Right ventricle myocardium inferior (tissue), 1 donor: ENCODE data around the gene ST8SIA5. TPM values are rescaled to one million over a fixed set of nuclear protein-coding genes. Genes with fewer than 3 reads are reported as not detected.

Experiments
- ATAC-seq: fragments of 200-7000 bp; cut with Tn5 transposase; one replicate; pipeline ENCODE4 v1.9.1; 2020; ENCODE audit warnings: mild to moderate bottlenecking, moderate library complexity
- DNase-seq: peaks from one replicate; pipeline ENCODE4 v3.0.0; 2021; ENCODE audit errors: missing footprints
- intact Hi-C: fragments of 100-400 bp; cut with DNase I; formaldehyde crosslinking; loops from one replicate; pipeline ENCODE4 v1.11.0; 2022
- total RNA-seq: library from RNA; stranded (reverse); fragmentation: NEBNext Ultra II Directional; extraction: Animal tissue kit (Norgen Biotek cat#: 25700); gene quantifications from one replicate; pipeline ENCODE4 v1.2.1, GENCODE V29; 2021
- donor health status: DM: no; HTN: yes; CAD: no; lungs with severe emphysema.

The ST8SIA5 gene
- total RNA-seq, 1 donor from 2014 or later, result 2.6 TPM

GRCh38 chr18:46719388-46719787 lies 37.5 kb downstream of the ST8SIA5 start:
- ATAC-seq (no peak), DNase-seq (no peak)
- intact Hi-C loops, result no loop called here

- intact Hi-C loops, result no loop called here
- ATAC-seq, result no peak
- no peak for DNase-seq
These were observed 38.1 kb downstream of the ST8SIA5 start for GRCh38 chr18:46718501-46719341.

DNA sequence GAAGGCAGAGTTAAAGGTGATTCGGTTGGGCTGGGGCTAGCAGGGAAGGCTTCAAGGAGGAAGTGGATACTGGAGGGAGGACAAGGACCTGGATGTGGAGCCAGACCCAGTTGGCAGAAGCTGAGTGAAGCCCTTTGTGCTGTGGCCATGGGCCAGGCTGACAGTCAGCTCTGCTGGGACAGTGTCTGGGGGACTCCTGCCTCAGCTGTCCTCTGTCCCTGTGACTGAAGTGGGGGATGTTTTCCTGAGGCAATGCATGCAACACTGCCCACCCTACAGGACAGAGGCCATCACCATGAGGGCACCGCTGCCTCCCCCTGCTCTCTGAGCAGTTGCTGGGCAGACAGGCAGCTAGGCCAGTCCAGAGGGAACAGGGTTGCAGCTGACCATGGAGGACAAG lies 40.0 kb downstream of the ST8SIA5 start:
- DNase-seq (no peak), ATAC-seq (no peak)
- intact Hi-C loops, result no loop called here

- DNase-seq, result no peak
- no peak for ATAC-seq
These were observed 40.5 kb downstream of the ST8SIA5 start for GRCh38 chr18:46716336-46716735.

GRCh38 chr18:46715062-46715461 lies 41.8 kb downstream of the ST8SIA5 start:
- intact Hi-C loops, result no loop called here
- DNase-seq, result no peak
- ATAC-seq, result no peak

More at GRCh38 chr18:46716336-46716735, 40.5 kb downstream of the ST8SIA5 start:
- intact Hi-C loops, result no loop called here

DNA sequence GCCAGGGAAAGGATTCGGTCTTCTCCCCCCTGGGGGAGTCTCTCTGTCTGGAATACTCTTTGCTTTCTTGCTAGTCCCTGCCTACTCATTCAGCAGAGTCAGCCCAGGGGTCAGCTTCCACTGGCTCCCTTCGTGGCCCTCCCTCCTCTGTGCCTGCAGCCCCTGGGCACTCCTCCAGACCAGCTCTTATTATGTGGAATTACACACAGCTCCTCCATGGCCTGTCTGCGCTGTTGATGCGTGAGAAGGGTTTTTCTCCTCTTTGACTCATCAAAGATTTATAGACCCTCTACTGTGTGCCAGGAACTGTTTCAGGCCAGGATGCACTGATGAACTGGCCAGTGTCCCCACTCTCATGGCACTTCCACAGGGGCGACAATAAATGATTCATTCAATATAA lies 44.4 kb downstream of the ST8SIA5 start:
- ATAC-seq (no peak), DNase-seq (no peak)
- intact Hi-C loops, result no loop called here

GRCh38 chr18:46711444-46711863 lies 45.4 kb downstream of the ST8SIA5 start:
- intact Hi-C loops, result no loop called here
- peak; percentile 48 for ATAC-seq
- no peak for DNase-seq

GRCh38 chr18:46706968-46707367 lies 49.9 kb downstream of the ST8SIA5 start:
- ATAC-seq (no peak), DNase-seq (no peak)
- intact Hi-C loops, result no loop called here

- intact Hi-C loops, result no loop called here
- ATAC-seq (no peak), DNase-seq (no peak)
These were observed 51.3 kb downstream of the ST8SIA5 start for GRCh38 chr18:46705521-46705920.

GRCh38 chr18:46704816-46705215 lies 52.0 kb downstream of the ST8SIA5 start:
- ATAC-seq, result no peak

GRCh38 chr18:46704189-46704588 lies 52.7 kb downstream of the ST8SIA5 start:
- no peak for ATAC-seq
- intact Hi-C loops, result no loop called here
- no peak for DNase-seq

More at GRCh38 chr18:46704816-46705215, 52.0 kb downstream of the ST8SIA5 start:
- intact Hi-C loops, result no loop called here
- DNase-seq, result no peak

DNA sequence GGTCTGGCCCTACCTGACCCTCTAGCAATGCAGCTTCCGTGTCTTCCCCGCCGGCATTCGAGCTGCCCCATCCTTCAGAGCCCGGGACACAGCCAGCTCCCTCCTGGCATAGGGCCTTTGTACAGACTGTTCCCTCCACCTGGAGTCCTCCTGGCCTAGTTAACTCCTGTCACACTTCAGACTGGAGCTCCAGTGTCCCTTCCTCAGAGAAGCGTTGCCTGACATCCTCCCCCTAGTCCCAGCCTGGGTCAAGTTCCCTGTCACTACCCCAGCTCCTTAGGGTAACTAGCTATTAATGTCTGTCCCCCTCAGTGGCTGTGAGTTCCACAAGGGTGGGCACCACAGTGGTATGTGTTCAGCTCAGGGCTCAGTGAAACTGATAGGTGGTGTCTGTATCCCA lies 54.4 kb downstream of the ST8SIA5 start:
- ATAC-seq, result no peak
- intact Hi-C loops, result no loop called here
- no peak for DNase-seq

- intact Hi-C loops, result no loop called here
- DNase-seq (no peak), ATAC-seq (no peak)
These were observed 56.6 kb downstream of the ST8SIA5 start for GRCh38 chr18:46700066-46700824.

DNA sequence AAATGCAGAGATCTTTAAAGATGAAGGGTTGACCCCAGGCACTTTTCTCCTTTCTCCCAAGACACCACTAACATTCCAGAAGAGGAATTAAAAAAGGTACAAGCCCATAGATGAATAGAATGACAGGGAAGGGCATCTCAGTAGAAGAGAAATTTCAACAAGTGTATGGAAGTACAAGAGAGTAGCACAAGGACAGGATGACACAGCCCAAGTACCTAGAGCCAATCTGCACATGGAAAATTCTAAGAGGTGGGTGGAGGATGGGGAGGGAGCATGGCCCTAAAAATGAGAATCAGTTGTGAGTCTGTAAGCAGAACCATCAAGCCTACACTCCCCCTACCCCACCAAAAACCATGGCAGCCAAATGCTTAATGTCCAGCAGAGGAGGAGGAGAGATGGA lies 60.2 kb downstream of the ST8SIA5 start:
- intact Hi-C loops, result no loop called here
- DNase-seq, result no peak
- no peak for ATAC-seq

DNA sequence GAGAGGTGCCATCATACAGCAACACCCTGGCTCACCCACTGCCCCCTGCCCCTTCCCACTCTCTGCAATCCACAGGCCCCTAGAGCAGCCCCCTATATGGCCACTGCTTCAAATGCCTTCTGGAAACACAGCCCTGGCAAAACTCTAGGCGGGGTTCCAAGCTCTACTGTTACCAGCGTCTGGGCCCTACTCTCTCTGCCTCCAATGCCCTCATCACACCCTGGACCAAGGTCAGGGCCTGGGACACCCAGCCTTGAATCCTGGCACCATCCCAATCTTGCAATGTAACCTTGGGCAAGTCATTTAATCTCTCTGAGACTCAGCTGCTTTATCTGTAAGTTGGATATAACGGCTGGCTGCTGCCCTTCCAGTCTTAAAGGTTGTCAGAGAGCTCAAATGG lies 60.6 kb downstream of the ST8SIA5 start:
- intact Hi-C loops, result no loop called here
- ATAC-seq, result no peak
- no peak for DNase-seq

GRCh38 chr18:46693996-46694395 lies 62.9 kb downstream of the ST8SIA5 start:
- ATAC-seq, result no peak
- intact Hi-C loops, result no loop called here

DNA sequence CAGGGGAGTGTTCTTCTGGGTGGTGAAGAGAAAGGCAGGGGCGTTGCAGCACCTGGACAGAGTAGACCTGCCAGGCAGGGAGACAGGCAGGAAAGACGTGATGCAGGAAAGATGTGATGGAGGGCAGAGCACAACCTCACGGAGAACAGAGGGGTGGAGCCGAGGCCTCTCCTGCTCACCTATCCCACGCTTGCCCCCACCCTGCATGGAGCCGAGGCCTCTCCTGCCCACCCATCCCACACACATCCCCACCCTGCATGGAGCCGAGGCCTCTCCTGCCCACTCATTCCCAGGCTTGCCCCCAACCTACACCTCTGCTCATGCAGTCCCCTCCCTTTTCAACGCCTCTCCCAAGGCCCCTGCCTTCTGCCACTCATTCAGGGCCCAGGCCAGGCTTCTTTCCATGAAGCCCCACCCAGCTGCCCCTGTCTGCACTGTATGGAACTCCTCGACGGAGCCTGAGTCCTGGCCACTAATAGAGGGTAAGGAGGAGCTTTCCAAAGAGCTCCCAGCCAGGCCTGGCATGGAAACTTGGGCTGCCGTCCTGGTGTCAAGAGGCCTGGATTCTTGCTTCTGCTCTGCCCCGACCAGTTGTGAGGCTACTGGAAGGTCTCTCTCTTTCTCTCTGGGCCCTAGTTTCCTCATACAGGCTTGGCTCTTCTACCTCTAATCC lies 67.9 kb downstream of the ST8SIA5 start:
- intact Hi-C loops, result no loop called here
- ATAC-seq, result peak; percentile 64
- no peak for DNase-seq

More at GRCh38 chr18:46693996-46694395, 62.9 kb downstream of the ST8SIA5 start:
- DNase-seq, result no peak

- intact Hi-C loops, result no loop called here
- no peak for ATAC-seq
- no peak for DNase-seq
These were observed 70.7 kb downstream of the ST8SIA5 start for GRCh38 chr18:46686186-46686585.

DNA sequence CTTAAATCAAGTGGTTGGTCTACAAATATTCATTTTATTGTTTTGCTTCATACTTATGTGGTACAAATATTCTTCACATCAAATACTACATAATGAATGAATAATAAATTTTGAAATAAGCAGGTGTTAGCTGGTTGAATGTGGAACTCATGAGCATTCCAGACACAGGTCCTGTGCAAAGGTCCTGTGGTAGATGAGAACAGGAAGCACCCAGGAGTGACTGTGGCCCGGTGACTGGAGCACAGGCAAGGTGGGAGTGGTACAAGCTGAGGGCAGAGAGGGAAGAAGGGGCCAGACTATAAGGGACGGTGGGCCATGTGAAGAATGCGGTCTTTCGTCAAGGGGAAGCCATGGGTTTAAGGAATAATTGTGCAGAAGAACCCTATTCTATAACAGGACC lies 73.6 kb downstream of the ST8SIA5 start:
- ATAC-seq, result no peak
- DNase-seq, result peak; percentile 5
- intact Hi-C loops, result no loop called here
